Esophagus muscularis mucosa (tissue), 3 donors: ENCODE data around the gene SLC38A9.
"Not testable (repeated sequence)": the region's sequence is repeated elsewhere in the genome, so short reads cannot be mapped to it uniquely, and the experiment has no call there.

Experiments
- CTCF ChIP-seq, 3 experiments: fragments of 200-600 bp in 2 of 3; fragments of 450-650 bp in 1 of 3; sonication (generic) in 2 of 3; IDR thresholded peaks; one replicate each; pipeline ENCODE4 v1.5.1; 2017 to 2019; ENCODE audit warnings: antibody characterized with exemption in 3 of 3, mild to moderate bottlenecking in 2 of 3, moderate library complexity in 1 of 3
- POLR2AphosphoS5 ChIP-seq, 2 donors: sonication (generic); formaldehyde crosslinking; IDR thresholded peaks; one replicate each; pipeline ENCODE4 v1.6.1; 2017; ENCODE audit warnings: antibody characterized with exemption in 2 of 2

GRCh38 chr5:55696704-55697103, 15.4 kb downstream of the SLC38A9 start:
- not testable (repeated sequence) for TF ChIP-seq POLR2AphosphoS5, CTCF (IDR thresholded peaks at IDR 0.05)
